GM18526 (cell line): ENCODE data around the gene DSG4.

Experiments
- POLR2A ChIP-seq: IDR thresholded peaks from 3 replicates; pipeline ENCODE4 v1.6.1; 2011; ENCODE audit not compliant: insufficient read length; ENCODE audit errors: extremely low read depth

Gene DSG4, protein sequence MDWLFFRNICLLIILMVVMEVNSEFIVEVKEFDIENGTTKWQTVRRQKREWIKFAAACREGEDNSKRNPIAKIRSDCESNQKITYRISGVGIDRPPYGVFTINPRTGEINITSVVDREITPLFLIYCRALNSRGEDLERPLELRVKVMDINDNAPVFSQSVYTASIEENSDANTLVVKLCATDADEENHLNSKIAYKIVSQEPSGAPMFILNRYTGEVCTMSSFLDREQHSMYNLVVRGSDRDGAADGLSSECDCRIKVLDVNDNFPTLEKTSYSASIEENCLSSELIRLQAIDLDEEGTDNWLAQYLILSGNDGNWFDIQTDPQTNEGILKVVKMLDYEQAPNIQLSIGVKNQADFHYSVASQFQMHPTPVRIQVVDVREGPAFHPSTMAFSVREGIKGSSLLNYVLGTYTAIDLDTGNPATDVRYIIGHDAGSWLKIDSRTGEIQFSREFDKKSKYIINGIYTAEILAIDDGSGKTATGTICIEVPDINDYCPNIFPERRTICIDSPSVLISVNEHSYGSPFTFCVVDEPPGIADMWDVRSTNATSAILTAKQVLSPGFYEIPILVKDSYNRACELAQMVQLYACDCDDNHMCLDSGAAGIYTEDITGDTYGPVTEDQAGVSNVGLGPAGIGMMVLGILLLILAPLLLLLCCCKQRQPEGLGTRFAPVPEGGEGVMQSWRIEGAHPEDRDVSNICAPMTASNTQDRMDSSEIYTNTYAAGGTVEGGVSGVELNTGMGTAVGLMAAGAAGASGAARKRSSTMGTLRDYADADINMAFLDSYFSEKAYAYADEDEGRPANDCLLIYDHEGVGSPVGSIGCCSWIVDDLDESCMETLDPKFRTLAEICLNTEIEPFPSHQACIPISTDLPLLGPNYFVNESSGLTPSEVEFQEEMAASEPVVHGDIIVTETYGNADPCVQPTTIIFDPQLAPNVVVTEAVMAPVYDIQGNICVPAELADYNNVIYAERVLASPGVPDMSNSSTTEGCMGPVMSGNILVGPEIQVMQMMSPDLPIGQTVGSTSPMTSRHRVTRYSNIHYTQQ

GRCh38 chr18:31376477-31376876 is at the start of gene DSG4:
Gene DSG4 (plus strand): TSS chr18:31376777. CDS start chr18:31376912, 135 bp downstream.
- TF ChIP-seq POLR2A, result no peak

GRCh38 chr18:31329787-31330438 is 46.7 kb upstream of the DSG4 start:
- TF ChIP-seq POLR2A, result no peak

GRCh38 chr18:31343454-31343853 is 33.1 kb upstream of the DSG4 start:
- no peak for TF ChIP-seq POLR2A

- TF ChIP-seq POLR2A, result no peak
Measured at GRCh38 chr18:31354990-31355389, 21.6 kb upstream of the DSG4 start.

DNA sequence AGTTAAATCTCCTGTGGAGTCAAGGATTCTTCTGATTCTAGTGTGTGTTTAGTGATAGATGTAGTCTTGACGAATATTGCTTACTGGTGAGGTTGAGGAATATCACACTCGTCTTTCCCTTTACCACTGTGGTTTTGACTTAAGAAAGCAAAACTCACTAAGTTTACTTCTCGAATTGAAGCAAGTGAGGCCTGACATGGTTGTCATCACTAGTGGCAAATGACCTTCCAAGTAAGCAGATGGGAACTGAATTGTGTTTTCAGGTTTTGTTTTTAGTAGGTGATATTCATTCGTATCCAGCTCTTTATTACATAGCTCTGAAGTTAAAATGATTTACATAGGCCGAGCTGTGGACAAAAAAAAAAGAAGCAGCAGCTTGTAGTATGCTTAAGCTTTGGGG is 20.6 kb upstream of the DSG4 start:
- no peak for TF ChIP-seq POLR2A

DNA sequence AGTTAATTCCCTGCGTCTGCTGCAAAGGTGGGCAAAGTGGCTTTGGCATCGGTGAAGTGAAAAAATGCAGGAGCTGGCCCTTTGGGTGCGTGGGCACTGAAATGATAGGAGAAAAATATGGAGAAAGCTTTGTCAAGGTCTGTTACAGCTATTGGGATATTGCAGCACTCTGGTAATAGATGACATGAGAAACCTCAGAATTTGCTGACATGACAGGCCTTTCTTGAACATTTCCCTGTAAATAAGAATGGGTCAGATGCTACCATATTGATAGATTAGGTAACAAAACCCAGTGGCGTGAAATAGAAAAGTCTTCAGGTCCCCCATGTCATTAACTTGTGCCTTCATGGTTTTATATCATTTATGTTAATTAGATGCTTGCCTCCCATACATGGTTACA is 12.4 kb upstream of the DSG4 start:
- no peak for TF ChIP-seq POLR2A

DNA sequence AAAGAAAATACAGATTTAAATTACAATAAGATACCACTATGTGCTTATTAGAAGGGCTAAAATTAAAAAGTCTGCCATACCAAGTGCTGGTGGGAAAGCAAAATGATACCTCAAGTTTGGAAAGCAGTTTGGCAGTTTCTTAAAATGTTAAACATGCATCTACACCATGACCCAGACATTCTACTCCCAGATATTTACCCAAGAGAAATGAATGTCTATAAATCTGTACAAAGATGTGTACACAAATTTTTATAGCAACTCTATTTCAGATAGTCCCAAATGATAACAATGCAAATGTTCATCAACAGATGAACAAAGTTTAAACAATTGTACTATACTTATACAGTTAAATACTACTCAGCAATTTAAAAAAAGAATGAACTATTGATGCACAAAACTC is 7.1 kb upstream of the DSG4 start:
- TF ChIP-seq POLR2A, result no peak

DNA sequence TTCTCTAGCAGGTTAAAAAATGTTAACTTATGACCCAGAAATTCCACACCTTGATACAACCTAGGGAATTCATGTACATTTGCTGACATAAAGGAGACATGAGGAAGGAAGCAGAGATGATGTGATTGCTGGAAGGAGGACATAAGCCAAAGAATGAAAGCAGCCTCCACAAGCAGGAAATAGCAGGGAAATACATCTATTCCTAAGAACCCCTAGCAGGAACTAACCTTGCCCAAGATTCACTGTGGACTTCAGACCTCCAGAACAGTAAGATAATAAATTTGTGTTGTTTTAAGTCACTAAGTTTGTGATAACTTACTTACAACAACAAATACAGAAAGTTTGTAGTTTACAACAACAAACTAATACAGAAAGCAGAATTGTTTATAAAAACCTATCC is 4.6 kb upstream of the DSG4 start:
- no peak for TF ChIP-seq POLR2A

DNA sequence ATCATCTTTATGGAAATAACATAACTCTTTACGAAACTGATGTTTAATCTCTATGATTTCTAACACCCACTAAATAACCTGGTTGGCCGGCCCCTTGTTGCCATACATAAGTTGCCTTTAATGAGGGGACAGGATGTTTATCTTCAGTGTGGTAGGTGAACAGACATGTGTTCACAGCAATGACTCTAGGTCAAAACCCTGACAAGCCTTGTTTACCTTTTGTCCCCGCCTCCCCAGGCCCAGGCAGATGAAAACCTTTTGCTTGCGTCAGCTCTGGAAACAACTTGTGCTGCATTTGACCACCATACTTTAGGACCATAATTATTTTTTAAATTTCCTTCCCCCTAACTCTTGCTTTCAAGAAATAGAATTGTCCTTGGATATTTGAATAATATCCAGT is 2.9 kb upstream of the DSG4 start:
- no peak for TF ChIP-seq POLR2A

DNA sequence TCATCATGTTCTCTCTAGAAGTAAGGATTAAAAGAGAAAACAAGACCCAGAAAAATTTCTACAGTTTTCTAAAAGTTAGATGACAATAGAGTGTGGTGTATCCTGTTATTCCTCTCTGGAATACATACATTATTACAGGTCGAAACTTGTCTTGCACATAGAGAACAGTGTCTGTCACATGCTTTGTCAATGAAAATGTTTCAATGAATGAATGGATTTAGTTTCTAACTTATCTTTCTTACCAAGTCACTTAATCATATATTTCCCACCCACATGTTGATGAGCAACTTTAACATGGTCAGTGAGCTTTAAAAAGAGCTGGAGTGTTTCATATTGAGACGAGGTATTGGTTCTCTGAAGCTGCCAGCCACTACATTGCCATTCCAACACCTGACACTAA is 4.3 kb downstream of the DSG4 start:
- TF ChIP-seq POLR2A, result no peak

DNA sequence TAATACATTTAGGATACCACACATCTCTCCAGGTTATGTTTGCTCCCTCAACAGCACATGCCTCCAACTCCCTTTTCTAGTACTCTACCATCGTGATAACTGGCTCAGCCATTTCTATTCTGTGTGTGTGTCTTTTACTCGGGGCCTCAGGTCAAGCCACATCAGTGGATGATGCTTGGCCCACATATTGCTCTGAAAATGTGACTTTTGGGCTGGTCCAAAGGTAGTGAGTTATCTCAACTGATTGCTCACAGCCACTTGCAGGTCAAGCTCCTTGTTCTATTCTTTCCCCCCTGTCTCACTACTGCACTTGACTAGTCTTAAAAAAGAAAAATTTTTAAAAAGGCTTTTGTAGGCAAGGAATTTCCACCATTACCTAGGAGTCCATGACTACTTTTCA is 5.5 kb downstream of the DSG4 start:
- TF ChIP-seq POLR2A, result no peak

- no peak for TF ChIP-seq POLR2A
Measured at GRCh38 chr18:31386741-31387140, 10.2 kb downstream of the DSG4 start.

DNA sequence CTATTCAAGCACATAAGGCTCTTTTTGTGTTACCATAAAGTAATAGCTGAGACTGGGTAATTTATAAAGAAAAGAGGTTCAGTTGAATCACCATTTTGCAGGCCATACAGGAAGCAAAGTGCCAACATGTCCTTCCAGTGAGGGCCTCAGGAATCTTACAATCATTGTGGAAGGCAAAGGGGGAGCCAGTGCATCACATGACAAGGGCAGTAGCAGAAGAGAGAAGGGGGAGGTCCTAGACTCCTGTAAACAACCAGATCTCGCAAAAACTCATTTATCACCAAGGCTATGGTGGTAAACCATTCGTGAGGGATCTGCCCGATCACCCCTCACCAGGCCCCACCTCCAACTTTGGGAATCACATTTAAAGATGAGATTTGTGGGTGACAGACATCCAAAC is 16.7 kb downstream of the DSG4 start:
- TF ChIP-seq POLR2A, result no peak

DNA sequence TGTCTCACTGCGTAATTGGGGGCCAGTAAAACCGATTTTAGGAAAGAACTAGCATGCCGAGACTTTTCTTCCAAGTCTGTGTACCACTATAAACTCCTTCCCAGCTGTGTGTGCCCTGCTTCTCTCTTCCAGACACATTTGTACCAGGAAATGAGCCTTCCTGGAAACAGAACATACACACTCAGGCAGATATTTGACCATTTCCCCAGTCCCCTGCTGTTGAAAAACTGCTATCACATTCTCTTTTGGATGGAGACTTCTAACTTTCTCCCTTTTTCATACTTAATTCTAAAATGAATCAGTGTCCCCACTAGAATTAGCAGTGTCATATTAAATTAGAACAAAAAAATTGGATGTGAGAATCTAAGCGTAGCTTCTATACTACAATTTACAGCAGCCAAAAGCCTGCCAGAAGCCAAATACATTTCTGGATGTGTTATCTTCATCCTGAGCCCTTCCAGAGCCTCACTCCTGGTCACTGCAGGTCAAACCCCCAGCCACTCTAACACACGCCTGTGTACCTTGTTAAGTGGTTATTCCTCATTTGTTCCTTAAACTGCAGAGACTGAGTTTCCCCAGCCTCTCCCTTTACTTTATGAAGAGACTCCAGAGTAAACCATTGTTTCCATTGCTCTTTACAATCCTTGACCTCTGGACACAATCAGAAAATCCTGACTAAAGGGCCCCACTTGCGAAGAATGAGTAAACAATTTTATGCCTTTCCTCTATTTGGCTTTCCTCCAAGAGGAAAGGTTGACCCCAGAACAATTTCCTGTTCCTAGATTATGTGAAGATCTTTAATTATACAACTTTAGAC is 20.4 kb downstream of the DSG4 start:
- no peak for TF ChIP-seq POLR2A

DNA sequence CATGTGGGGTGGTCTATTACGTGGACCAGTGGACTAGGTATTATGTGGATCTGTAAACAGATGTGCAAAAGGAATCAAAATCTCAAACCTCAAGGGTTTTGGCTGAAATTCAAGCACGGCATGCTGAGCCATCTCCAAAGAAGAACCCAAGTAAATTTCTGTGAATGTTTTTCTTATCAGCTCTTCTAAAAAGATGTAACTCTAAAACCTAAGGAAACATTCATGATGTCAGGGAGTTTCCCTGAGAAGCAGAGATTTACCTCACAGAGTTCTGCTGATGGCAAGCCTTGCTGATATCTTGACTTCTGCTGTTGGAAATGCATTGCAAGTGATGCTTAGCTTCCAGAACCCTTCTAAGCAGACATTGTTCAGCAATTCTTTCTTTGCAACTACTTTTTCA is 21.6 kb downstream of the DSG4 start:
- TF ChIP-seq POLR2A, result no peak
